Osteocyte (in vitro differentiated cells): Measurements from ENCODE around the gene MGRN1. TPM values are rescaled to one million over a fixed set of nuclear protein-coding genes. Genes with fewer than 3 reads are reported as not detected.

Experiments used
- DNase-seq: peaks from one replicate; pipeline ENCODE4 v3.0.0; 2021; ENCODE audit warnings: mixed read lengths; ENCODE audit not compliant: unreplicated experiment; ENCODE audit errors: extremely low spot score
- H3K27ac Mint-ChIP-seq: one replicate; pipeline ENCODE4 v1.8.0; 2021; ENCODE audit warnings: mild to moderate bottlenecking, mixed read lengths; ENCODE audit not compliant: unreplicated experiment
- H3K27me3 Mint-ChIP-seq: one replicate; pipeline ENCODE4 v1.8.0; 2021; ENCODE audit warnings: mixed read lengths; ENCODE audit not compliant: unreplicated experiment
- H3K36me3 Mint-ChIP-seq: one replicate; pipeline ENCODE4 v1.8.0; 2021; ENCODE audit warnings: mixed read lengths; ENCODE audit not compliant: unreplicated experiment
- H3K4me1 Mint-ChIP-seq: one replicate; pipeline ENCODE4 v1.8.0; 2021; ENCODE audit warnings: mixed read lengths; ENCODE audit not compliant: unreplicated experiment
- H3K4me3 Mint-ChIP-seq: one replicate; pipeline ENCODE4 v1.8.0; 2021; ENCODE audit warnings: mild to moderate bottlenecking, moderate library complexity, mixed read lengths; ENCODE audit not compliant: unreplicated experiment
- H3K9me3 Mint-ChIP-seq: one replicate; pipeline ENCODE4 v1.8.0; 2021; ENCODE audit warnings: mixed read lengths; ENCODE audit not compliant: unreplicated experiment
- total RNA-seq: library from RNA; stranded (reverse); gene quantifications from 2 replicates; pipeline ENCODE4 v1.2.1, GENCODE V29; 2021
- TF ChIP-seq, protein P1 (sequence below): fragments of 200-600 bp; sonication (generic); IDR thresholded peaks from 2 replicates; pipeline ENCODE4 v1.5.0; 2021; ENCODE audit warnings: antibody characterized with exemption, mild to moderate bottlenecking, moderate library complexity

MGRN1 gene
- total RNA-seq, 1 donor from 2014 or later: 94.6 TPM

DNA sequence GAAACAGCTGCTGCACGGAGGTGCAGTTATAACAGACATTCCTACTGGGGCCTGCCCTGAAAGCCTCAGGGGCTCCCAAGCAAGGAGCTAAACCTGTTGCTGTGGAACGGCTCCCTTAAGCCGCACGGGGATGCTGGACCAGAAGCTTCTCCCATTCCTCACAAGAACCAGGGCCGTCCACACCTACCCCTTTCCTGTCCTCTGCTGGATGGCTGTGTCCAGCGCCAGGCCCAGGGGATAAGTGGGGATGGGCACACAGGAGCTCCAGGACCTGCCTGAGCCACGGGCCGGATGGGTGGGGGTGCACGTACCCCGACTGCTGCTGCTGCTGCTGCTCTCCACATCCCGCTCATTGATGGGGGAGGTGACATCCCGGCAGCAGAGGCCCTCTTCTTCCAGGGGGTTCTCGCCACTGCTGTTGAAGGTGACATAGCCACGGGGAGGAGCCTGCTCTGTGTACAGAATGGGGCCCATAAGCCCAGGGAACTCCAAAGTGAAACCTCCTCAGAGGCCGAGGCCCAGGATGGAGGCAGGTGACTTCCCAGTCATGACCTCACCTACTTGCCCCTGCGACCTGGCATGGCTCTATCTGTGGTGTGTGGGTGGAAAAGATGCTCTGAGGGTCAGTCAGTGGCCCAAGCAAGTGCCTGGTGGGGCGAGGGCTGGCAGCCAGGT, 77.3 kb downstream of the MGRN1 start:
- Mint-ChIP-seq H3K27me3 (no peaks in the 10 kb centered on the region), H3K9me3 (no peaks in the 10 kb centered on the region), H3K36me3 (peaks cover 30% of the 10 kb centered on the region), H3K27ac (no peak overlapping the region), H3K4me3 (no peak overlapping the region), H3K4me1 (no peaks in the 10 kb centered on the region)
- no peak for DNase-seq
- TF ChIP-seq, protein P1, sequence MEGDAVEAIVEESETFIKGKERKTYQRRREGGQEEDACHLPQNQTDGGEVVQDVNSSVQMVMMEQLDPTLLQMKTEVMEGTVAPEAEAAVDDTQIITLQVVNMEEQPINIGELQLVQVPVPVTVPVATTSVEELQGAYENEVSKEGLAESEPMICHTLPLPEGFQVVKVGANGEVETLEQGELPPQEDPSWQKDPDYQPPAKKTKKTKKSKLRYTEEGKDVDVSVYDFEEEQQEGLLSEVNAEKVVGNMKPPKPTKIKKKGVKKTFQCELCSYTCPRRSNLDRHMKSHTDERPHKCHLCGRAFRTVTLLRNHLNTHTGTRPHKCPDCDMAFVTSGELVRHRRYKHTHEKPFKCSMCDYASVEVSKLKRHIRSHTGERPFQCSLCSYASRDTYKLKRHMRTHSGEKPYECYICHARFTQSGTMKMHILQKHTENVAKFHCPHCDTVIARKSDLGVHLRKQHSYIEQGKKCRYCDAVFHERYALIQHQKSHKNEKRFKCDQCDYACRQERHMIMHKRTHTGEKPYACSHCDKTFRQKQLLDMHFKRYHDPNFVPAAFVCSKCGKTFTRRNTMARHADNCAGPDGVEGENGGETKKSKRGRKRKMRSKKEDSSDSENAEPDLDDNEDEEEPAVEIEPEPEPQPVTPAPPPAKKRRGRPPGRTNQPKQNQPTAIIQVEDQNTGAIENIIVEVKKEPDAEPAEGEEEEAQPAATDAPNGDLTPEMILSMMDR: no peak

DNA sequence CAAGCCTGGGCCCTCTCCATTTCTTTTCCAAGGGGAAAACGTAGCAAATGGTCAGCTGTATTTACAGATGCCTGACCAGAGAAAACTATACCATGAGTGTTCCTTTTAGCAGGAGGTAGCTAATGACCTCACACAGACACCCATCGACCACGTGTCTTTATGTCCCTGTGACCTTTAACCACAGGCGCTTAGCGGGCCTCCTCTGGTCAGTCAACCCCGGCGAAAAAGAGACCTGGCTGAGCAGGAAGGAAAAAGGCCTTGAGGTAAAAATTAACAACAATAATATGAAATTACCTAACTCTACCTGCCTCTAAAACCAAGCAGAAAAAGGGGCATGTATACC, 77.8 kb downstream of the MGRN1 start:
- Mint-ChIP-seq H3K27ac (no peak overlapping the region), H3K36me3 (peaks cover 32% of the 10 kb centered on the region), H3K27me3 (no peaks in the 10 kb centered on the region), H3K4me1 (no peaks in the 10 kb centered on the region), H3K9me3 (no peaks in the 10 kb centered on the region), H3K4me3 (no peak overlapping the region)
- DNase-seq: no peak
- TF ChIP-seq, protein P1: no peak

DNA sequence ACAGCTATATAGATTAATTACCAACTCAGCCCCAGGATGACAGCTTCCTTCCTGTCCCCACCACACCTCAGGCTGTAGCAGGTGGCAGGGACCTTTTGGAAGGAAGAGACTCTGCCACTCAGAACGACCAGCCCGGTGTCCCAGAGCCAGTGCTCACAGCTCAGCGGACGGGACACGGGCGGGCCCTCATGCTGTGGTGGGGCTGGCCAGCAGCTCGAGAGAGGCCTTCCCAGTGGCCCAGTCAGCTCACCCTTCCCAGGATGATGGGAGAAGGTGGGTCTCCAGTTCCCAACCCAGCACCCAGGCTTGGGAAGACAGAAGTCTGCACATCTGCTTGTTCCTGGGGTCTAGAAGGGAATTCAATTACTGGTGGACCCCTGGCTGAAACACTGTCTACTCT, 79.3 kb downstream of the MGRN1 start:
- Mint-ChIP-seq H3K9me3 (no peaks in the 10 kb centered on the region), H3K4me1 (no peaks in the 10 kb centered on the region), H3K4me3 (no peak overlapping the region), H3K27me3 (no peaks in the 10 kb centered on the region), H3K36me3 (peaks cover 34% of the 10 kb centered on the region), H3K27ac (no peak overlapping the region)
- TF ChIP-seq, protein P1: no peak
- DNase-seq: no peak

DNA sequence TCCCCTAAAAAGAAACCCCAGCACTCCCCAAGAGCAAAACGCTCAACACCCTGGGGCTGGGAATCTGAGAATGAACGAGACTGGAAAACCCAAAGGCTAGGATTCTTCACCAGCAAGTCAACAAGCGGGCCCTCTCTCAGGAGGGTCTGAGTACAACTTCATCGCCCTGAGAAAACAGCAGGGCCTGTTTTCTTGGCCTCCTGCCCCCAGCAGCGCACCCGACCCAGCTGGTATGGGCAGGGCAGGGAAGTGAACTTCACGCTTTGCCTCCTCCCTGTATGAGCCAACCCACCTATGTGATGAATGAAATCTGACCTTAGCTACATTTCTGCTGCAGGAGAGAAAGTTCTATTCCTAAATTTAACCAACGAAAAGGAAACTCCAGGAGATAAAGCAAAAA, 79.9 kb downstream of the MGRN1 start:
- H3K4me3 Mint-ChIP-seq: no peak overlapping the region
- TF ChIP-seq, protein P1: no peak
- no peaks in the 10 kb centered on the region for H3K9me3 Mint-ChIP-seq
- peaks cover 35% of the 10 kb centered on the region for H3K36me3 Mint-ChIP-seq
- no peak for DNase-seq
- H3K4me1 Mint-ChIP-seq: no peaks in the 10 kb centered on the region
- H3K27ac Mint-ChIP-seq: no peak overlapping the region
- H3K27me3 Mint-ChIP-seq: no peaks in the 10 kb centered on the region

DNA sequence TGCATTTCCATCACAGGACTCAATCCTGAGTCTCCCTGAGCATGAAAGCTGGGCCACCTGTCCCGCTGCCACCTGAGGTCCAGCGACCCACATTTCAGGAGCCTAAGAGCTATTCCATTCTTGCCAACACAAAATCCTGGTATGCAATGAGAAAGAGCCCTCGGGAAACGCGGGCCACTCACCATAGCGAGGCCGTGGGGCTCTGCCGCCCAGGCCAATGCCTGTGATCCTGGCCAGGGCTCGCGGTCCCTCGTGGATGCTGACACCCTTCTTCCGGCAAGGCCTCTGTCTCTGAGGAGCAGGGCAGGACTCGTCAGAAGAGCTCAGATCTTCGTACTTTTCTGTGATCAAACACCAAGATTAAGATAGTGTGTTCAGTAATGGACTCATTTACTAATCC, 80.3 kb downstream of the MGRN1 start:
- Mint-ChIP-seq H3K9me3 (no peaks in the 10 kb centered on the region), H3K36me3 (peaks cover 37% of the 10 kb centered on the region), H3K27ac (no peak overlapping the region), H3K4me3 (no peak overlapping the region), H3K27me3 (no peaks in the 10 kb centered on the region), H3K4me1 (no peaks in the 10 kb centered on the region)
- TF ChIP-seq, protein P1: no peak
- no peak for DNase-seq
